Bronchus fibroblast of lung (primary cell): ENCODE measurements around the gene PGF. TPM values are rescaled to one million over a fixed set of nuclear protein-coding genes. Genes with fewer than 3 reads are reported as not detected.

Source experiments
- total RNA-seq: library from RNA; depleted of rRNA; stranded (reverse); fragments of >200 nt; gene quantifications from 2 replicates; pipeline ENCODE4 v1.2.3, GENCODE V29; 2015

The PGF gene
- total RNA-seq = 0.67 and 1.6 TPM in 2 replicates

DNA sequence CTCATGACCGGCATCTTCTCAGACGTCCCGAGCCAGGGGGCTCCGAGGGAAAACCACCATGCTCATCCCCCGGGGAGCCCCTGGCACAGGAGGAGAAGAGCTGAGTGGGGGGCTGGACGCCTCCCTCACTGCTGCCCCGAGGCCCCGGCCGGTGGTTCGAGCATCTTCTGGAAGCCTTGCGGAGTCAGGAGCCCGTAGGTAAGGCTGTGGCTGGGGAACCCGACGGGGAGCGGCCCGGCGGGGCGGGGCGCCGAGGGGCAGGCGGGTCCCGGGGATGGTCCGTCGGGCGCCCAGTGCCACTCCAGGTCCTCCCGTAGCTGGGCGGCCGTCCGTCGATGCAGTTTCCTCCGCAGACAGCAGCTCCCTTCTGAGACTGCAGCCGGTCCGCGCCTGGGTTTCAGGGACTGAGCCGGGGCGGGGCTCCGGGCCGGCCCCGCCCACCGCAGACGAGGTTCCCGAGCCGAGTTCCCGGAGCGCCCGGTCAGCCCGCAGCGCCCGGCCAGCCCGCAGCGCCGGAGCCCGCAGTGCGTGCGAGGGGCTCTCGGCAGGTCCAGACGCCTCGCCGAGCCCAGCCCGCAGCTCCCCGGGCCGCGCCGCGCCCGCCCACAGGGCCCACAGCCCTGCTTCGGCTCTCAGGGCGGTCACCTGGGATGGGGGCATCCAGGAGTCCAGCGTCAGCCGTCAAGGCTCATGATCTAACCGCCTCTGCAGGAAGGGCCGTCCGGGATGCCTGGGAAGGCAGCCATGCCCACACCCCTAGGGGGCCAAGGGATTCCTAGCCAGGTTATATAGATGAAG is at the start of gene PGF:
PGF (minus strand) TSS at position 369 of the 798 bp plus-strand sequence; CDS start at position 14, 355 bp downstream.

DNA sequence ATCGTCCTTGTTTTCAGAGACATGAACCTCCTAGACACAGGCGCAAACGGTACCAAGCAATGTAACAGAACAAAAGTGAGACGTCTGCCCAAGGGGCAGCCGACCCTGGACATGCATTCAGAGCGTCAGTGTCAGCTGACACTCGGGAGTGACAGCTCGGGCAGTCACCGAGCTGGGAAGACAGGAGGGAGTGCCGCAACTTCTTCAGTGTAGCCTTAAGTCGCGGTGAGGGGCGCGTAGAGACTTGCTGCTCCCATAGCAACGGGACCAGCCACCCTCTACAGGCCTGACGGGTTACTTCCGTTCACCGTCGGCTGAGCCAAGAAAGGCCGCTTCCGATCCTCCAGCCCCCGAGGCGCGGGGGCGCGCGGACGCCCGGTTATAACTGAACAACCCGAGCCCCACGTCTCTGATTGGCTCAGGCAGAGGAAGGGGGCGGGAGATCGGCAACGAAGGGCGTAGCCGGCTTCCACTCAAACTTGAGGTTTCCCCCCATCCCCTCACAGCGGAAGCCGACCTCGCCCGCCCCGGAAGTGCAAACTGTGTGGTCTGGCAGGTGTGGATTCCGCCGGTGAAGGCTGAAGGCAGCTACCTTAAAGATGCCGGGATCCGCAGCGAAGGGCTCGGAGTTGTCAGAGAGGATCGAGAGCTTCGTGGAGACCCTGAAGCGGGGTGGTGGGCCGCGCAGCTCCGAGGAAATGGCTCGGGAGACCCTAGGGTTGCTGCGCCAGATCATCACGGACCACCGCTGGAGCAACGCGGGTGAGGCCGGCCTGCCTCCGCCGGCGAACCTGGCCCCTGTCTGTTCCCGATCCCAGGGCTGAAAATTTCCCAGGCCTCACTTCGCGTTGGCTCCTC is 47.2 kb upstream of the PGF start, which contains the start of gene EIF2B2:
EIF2B2 (plus strand) TSS at position 530 of the 858 bp plus-strand sequence; CDS start at position 600, 70 bp downstream.

DNA sequence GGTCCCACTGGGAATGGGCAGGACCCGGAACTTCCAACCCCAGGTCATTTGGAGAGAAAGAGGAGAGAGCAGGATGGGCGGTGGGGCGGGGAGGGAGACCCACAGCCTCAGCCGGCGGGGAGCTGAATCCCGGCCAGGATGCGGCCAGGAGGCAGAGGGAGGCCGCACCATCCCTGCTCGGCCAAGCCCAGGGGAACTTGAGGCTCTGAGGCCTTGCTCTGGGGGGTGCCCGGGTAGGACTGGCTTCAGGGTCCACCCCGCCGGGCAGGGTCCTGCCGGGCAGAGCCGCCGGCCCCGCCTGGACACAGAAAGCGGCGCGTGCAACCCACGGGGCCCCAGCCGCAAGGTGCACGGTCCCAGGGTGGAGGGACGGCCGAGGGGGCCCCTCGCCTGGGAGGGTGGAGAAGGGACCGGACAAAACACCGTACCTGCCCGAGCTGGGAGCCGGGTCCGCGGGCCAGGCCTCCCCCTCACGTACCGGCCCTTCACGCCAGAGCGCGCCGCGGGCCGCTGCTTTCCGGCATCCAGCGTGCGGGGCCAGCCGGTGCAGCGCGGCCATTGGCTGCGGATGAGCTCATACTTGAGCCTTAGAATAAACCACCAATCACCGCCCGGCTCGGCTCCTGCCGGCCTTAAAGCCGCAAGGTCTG is 32.5 kb downstream of the PGF start, which contains the start of gene RPS6KL1:
RPS6KL1 (minus strand) TSS at position 509 of the 650 bp plus-strand sequence. CDS start 1,719 bp downstream, outside the sequence.

Other genes with a start within 250 kb of the PGF start
- gene AREL1, start 242.5 kb downstream of the PGF start, total RNA-seq = 16.1 TPM in 2 replicates
- 29.9 and 32.6 TPM in 2 replicates for gene FCF1, start 242.5 kb downstream of the PGF start, total RNA-seq
- 11.9 and 15.5 TPM in 2 replicates for gene YLPM1, start 192.3 kb downstream of the PGF start, total RNA-seq
- gene PROX2, start 79.5 kb downstream of the PGF start, total RNA-seq = not detected in 2 replicates
- 65.4 and 65.6 TPM in 2 replicates for gene DLST, start 73.7 kb downstream of the PGF start, total RNA-seq
- 0.50 and 0.89 TPM in 2 replicates for gene RPS6KL1, start 32.3 kb downstream of the PGF start, total RNA-seq
- gene EIF2B2, start 47.3 kb upstream of the PGF start, total RNA-seq = 68.2 and 72.3 TPM in 2 replicates
- 10.4 and 11.9 TPM in 2 replicates for gene MLH3, start 95.9 kb upstream of the PGF start, total RNA-seq
- gene ACYP1, start 108.4 kb upstream of the PGF start, total RNA-seq = 7.7 and 16.4 TPM in 2 replicates
- gene ZC2HC1C, start 114.0 kb upstream of the PGF start, total RNA-seq = 0.34 and 1.3 TPM in 2 replicates
- 16.4 and 40.9 TPM in 2 replicates for gene NEK9, start 171.5 kb upstream of the PGF start, total RNA-seq
- 138 and 140 TPM in 2 replicates for gene TMED10, start 221.0 kb upstream of the PGF start, total RNA-seq